ENCODE measurements around the gene EPHA6.

The EPHA6 gene

GRCh38 chr3:96813134-96813819 lies 1.1 kb upstream of the EPHA6 start:
- H3K4me3 ChIP-seq (ENCODE audit: control insufficient read depth, low read depth, low read length), result peak overlapping the region; percentile 38
- DNase-seq (ENCODE audit: low read depth), result peak; percentile 52
- peak; percentile 48 for TF ChIP-seq CTCF (conservative IDR thresholded peaks at IDR 0.05; ENCODE audit: control insufficient read depth, insufficient read depth, low read depth, low read length)

- no peak for TF ChIP-seq CTCF (conservative IDR thresholded peaks at IDR 0.05; ENCODE audit: control insufficient read depth, insufficient read depth, low read depth, low read length)
- no peak overlapping the region for H3K4me3 ChIP-seq (ENCODE audit: control insufficient read depth, low read depth, low read length)
These were observed 515 bp downstream of the EPHA6 start for GRCh38 chr3:96814651-96815567.

GRCh38 chr3:96831175-96831574 lies 16.8 kb downstream of the EPHA6 start:
- TF ChIP-seq CTCF (conservative IDR thresholded peaks at IDR 0.05; ENCODE audit: control insufficient read depth, insufficient read depth, low read depth, low read length), result no peak
- DNase-seq (ENCODE audit: low read depth), result no peak
- no peak overlapping the region for H3K4me3 ChIP-seq (ENCODE audit: control insufficient read depth, low read depth, low read length)

More at GRCh38 chr3:96814651-96815567, 515 bp downstream of the EPHA6 start:
- DNase-seq (ENCODE audit: low read depth), result no peak

- no peak for TF ChIP-seq CTCF (conservative IDR thresholded peaks at IDR 0.05; ENCODE audit: control insufficient read depth, insufficient read depth, low read depth, low read length)
- no peak overlapping the region for H3K4me3 ChIP-seq (ENCODE audit: control insufficient read depth, low read depth, low read length)
- DNase-seq (ENCODE audit: low read depth), result no peak
These were observed 18.9 kb downstream of the EPHA6 start for GRCh38 chr3:96833301-96833700.

- TF ChIP-seq CTCF (conservative IDR thresholded peaks at IDR 0.05; ENCODE audit: control insufficient read depth, insufficient read depth, low read depth, low read length), result no peak
- no peak for DNase-seq (ENCODE audit: low read depth)
- no peak overlapping the region for H3K4me3 ChIP-seq (ENCODE audit: control insufficient read depth, low read depth, low read length)
These were observed 21.9 kb downstream of the EPHA6 start for GRCh38 chr3:96836153-96836915.

- DNase-seq (ENCODE audit: low read depth), result no peak
- TF ChIP-seq CTCF (conservative IDR thresholded peaks at IDR 0.05; ENCODE audit: control insufficient read depth, insufficient read depth, low read depth, low read length), result no peak
- H3K4me3 ChIP-seq (ENCODE audit: control insufficient read depth, low read depth, low read length), result no peak overlapping the region
These were observed 29.3 kb downstream of the EPHA6 start for GRCh38 chr3:96843505-96844203.

All from fibroblast of mammary gland (primary cell).